HEK293 (cell line): ENCODE data around the gene VEZF1.

Source experiments
- IKZF3 ChIP-seq: fragments of 450-650 bp; IDR thresholded peaks from 2 replicates; pipeline ENCODE4 v1.5.0; 2018; ENCODE audit warnings: missing biosample characterization, mild to moderate bottlenecking, missing genetic modification characterization, moderate library complexity
- PRDM6 ChIP-seq: fragments of 450-650 bp; formaldehyde crosslinking; IDR thresholded peaks from 2 replicates; pipeline ENCODE4 v1.5.1; 2017; ENCODE audit warnings: missing biosample characterization, missing genetic modification characterization
- SP7 ChIP-seq: fragments of 450-650 bp; formaldehyde crosslinking; IDR thresholded peaks from 2 replicates; pipeline ENCODE4 v1.5.1; 2016; ENCODE audit warnings: missing biosample characterization, missing genetic modification characterization
- WT1 ChIP-seq: fragments of 450-650 bp; formaldehyde crosslinking; IDR thresholded peaks from 2 replicates; pipeline ENCODE4 v1.5.1; 2016; ENCODE audit warnings: missing biosample characterization, missing genetic modification characterization
- ZBTB10 ChIP-seq: fragments of 450-650 bp; formaldehyde crosslinking; IDR thresholded peaks from 2 replicates; pipeline ENCODE4 v1.5.1; 2016; ENCODE audit warnings: missing biosample characterization, missing genetic modification characterization
- ZBTB20 ChIP-seq: fragments of 450-650 bp; formaldehyde crosslinking; IDR thresholded peaks from 2 replicates; pipeline ENCODE4 v1.5.1; 2016; ENCODE audit warnings: missing biosample characterization, missing genetic modification characterization
- ZBTB21 ChIP-seq: fragments of 450-650 bp; formaldehyde crosslinking; IDR thresholded peaks from 2 replicates; pipeline ENCODE4 v1.5.1; 2017; ENCODE audit warnings: missing biosample characterization, missing genetic modification characterization
- ZBTB7A ChIP-seq: fragments of 450-650 bp; formaldehyde crosslinking; IDR thresholded peaks from 2 replicates; pipeline ENCODE4 v1.5.1; 2016; ENCODE audit warnings: low read depth, missing biosample characterization, missing genetic modification characterization
- ZFP3 ChIP-seq: fragments of 450-650 bp; formaldehyde crosslinking; IDR thresholded peaks from 2 replicates; pipeline ENCODE4 v1.5.1; 2016; ENCODE audit warnings: low read depth, missing biosample characterization, missing genetic modification characterization
- ZNF175 ChIP-seq: fragments of 450-650 bp; formaldehyde crosslinking; IDR thresholded peaks from 2 replicates; pipeline ENCODE4 v1.5.1; 2016; ENCODE audit warnings: missing biosample characterization, missing genetic modification characterization
- ZNF18 ChIP-seq: fragments of 450-650 bp; formaldehyde crosslinking; IDR thresholded peaks from 2 replicates; pipeline ENCODE4 v1.5.1; 2016; ENCODE audit warnings: missing biosample characterization, missing genetic modification characterization
- ZNF302 ChIP-seq: fragments of 450-650 bp; formaldehyde crosslinking; IDR thresholded peaks from 2 replicates; pipeline ENCODE4 v1.5.1; 2016; ENCODE audit warnings: missing biosample characterization, missing genetic modification characterization, low read depth
- ZNF350 ChIP-seq: fragments of 450-650 bp; formaldehyde crosslinking; IDR thresholded peaks from 2 replicates; pipeline ENCODE4 v1.5.0; 2017; ENCODE audit warnings: missing biosample characterization, mild to moderate bottlenecking, missing genetic modification characterization
- ZNF366 ChIP-seq: fragments of 450-650 bp; formaldehyde crosslinking; conservative IDR thresholded peaks from 2 replicates; pipeline ENCODE4 v1.5.1; 2016; ENCODE audit warnings: missing biosample characterization, missing genetic modification characterization
- ZNF37A ChIP-seq: fragments of 450-650 bp; IDR thresholded peaks from 2 replicates; pipeline ENCODE4 v1.5.1; 2018; ENCODE audit warnings: missing biosample characterization, missing genetic modification characterization
- ZNF426 ChIP-seq: fragments of 450-650 bp; formaldehyde crosslinking; IDR thresholded peaks from 2 replicates; pipeline ENCODE4 v1.5.1; 2017; ENCODE audit warnings: missing biosample characterization, missing genetic modification characterization, mild to moderate bottlenecking, inconsistent platforms, moderate library complexity
- ZNF449 ChIP-seq: fragments of 450-650 bp; formaldehyde crosslinking; IDR thresholded peaks from 2 replicates; pipeline ENCODE4 v1.5.1; 2017; ENCODE audit warnings: missing biosample characterization, mild to moderate bottlenecking, missing genetic modification characterization, moderate library complexity
- ZNF544 ChIP-seq: fragments of 450-650 bp; formaldehyde crosslinking; IDR thresholded peaks from 2 replicates; pipeline ENCODE4 v1.5.0; 2017; ENCODE audit warnings: missing biosample characterization, missing genetic modification characterization
- ZNF677 ChIP-seq: fragments of 450-650 bp; IDR thresholded peaks from 2 replicates; pipeline ENCODE4 v1.5.0; 2018; ENCODE audit warnings: missing biosample characterization, mild to moderate bottlenecking, missing genetic modification characterization, moderate library complexity
- ZSCAN30 ChIP-seq: fragments of 450-650 bp; IDR thresholded peaks from 2 replicates; pipeline ENCODE4 v1.5.1; 2018; ENCODE audit warnings: missing biosample characterization, mild to moderate bottlenecking, missing genetic modification characterization, moderate library complexity
- TF ChIP-seq, protein P1 (sequence below): fragments of 450-650 bp; formaldehyde crosslinking; conservative IDR thresholded peaks from 2 replicates; pipeline ENCODE4 v1.5.1; 2016; ENCODE audit warnings: low read depth, missing biosample characterization, missing genetic modification characterization
- TF ChIP-seq, protein P2 (sequence below): fragments of 450-650 bp; formaldehyde crosslinking; IDR thresholded peaks from 2 replicates; pipeline ENCODE4 v1.5.0; 2017; ENCODE audit warnings: missing biosample characterization, missing genetic modification characterization, borderline replicate concordance
- TF ChIP-seq, protein P3 (sequence below): fragments of 450-650 bp; formaldehyde crosslinking; IDR thresholded peaks from 2 replicates; pipeline ENCODE4 v1.5.1; 2016; ENCODE audit warnings: missing biosample characterization, missing genetic modification characterization

The VEZF1 gene

GRCh38 chr17:57985675-57985974, 2.4 kb downstream of the VEZF1 start (continued):
- TF ChIP-seq ZBTB10 (no peak), ZNF677 (no peak), ZNF37A (tag by site-specific recombination) (no peak), PRDM6 (tag by site-specific recombination) (peak; percentile 92), ZNF426 (tag by site-specific recombination) (no peak), ZBTB7A (no peak), ZBTB20 (no peak), IKZF3 (tag by site-specific recombination) (peak; percentile 74), ZNF175 (tag by site-specific recombination) (no peak), ZNF366 (peak; percentile 78), ZSCAN30 (tag by site-specific recombination) (peak; percentile 51; the same call in 1 of the 2 replicates), ZNF18 (tag by site-specific recombination) (no peak), SP7 (tag by site-specific recombination) (peak; percentile 59; the same call in 1 of the 2 replicates), ZBTB21 (no peak), ZNF302 (tag by site-specific recombination) (no peak), ZNF544 (tag by site-specific recombination) (no peak), WT1 (tag by site-specific recombination) (no peak), ZNF350 (no peak), ZNF449 (tag by site-specific recombination) (0 out of 2 replicates have a peak, but pooled peaks have one; percentile 16), ZFP3 (no peak)
- TF ChIP-seq, protein P1, sequence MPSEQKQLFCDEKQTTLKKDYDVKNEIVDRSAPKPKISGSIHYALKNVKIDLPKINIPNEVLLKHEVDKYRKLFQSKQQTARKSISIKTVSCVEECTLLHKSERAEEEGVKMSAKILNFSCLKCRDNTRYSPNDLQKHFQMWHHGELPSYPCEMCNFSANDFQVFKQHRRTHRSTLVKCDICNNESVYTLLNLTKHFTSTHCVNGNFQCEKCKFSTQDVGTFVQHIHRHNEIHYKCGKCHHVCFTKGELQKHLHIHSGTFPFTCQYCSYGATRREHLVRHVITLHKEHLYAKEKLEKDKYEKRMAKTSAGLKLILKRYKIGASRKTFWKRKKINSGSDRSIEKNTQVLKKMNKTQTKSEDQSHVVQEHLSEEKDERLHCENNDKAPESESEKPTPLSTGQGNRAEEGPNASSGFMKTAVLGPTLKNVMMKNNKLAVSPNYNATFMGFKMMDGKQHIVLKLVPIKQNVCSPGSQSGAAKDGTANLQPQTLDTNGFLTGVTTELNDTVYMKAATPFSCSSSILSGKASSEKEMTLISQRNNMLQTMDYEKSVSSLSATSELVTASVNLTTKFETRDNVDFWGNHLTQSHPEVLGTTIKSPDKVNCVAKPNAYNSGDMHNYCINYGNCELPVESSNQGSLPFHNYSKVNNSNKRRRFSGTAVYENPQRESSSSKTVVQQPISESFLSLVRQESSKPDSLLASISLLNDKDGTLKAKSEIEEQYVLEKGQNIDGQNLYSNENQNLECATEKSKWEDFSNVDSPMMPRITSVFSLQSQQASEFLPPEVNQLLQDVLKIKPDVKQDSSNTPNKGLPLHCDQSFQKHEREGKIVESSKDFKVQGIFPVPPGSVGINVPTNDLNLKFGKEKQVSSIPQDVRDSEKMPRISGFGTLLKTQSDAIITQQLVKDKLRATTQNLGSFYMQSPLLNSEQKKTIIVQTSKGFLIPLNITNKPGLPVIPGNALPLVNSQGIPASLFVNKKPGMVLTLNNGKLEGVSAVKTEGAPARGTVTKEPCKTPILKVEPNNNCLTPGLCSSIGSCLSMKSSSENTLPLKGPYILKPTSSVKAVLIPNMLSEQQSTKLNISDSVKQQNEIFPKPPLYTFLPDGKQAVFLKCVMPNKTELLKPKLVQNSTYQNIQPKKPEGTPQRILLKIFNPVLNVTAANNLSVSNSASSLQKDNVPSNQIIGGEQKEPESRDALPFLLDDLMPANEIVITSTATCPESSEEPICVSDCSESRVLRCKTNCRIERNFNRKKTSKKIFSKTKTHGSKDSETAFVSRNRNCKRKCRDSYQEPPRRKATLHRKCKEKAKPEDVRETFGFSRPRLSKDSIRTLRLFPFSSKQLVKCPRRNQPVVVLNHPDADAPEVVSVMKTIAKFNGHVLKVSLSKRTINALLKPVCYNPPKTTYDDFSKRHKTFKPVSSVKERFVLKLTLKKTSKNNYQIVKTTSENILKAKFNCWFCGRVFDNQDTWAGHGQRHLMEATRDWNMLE (tag by site-specific recombination) = no peak; the same call in 1 of the 2 replicates
- TF ChIP-seq, protein P2, sequence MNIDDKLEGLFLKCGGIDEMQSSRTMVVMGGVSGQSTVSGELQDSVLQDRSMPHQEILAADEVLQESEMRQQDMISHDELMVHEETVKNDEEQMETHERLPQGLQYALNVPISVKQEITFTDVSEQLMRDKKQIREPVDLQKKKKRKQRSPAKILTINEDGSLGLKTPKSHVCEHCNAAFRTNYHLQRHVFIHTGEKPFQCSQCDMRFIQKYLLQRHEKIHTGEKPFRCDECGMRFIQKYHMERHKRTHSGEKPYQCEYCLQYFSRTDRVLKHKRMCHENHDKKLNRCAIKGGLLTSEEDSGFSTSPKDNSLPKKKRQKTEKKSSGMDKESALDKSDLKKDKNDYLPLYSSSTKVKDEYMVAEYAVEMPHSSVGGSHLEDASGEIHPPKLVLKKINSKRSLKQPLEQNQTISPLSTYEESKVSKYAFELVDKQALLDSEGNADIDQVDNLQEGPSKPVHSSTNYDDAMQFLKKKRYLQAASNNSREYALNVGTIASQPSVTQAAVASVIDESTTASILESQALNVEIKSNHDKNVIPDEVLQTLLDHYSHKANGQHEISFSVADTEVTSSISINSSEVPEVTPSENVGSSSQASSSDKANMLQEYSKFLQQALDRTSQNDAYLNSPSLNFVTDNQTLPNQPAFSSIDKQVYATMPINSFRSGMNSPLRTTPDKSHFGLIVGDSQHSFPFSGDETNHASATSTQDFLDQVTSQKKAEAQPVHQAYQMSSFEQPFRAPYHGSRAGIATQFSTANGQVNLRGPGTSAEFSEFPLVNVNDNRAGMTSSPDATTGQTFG (tag by site-specific recombination) = no peak
- TF ChIP-seq, protein P3, sequence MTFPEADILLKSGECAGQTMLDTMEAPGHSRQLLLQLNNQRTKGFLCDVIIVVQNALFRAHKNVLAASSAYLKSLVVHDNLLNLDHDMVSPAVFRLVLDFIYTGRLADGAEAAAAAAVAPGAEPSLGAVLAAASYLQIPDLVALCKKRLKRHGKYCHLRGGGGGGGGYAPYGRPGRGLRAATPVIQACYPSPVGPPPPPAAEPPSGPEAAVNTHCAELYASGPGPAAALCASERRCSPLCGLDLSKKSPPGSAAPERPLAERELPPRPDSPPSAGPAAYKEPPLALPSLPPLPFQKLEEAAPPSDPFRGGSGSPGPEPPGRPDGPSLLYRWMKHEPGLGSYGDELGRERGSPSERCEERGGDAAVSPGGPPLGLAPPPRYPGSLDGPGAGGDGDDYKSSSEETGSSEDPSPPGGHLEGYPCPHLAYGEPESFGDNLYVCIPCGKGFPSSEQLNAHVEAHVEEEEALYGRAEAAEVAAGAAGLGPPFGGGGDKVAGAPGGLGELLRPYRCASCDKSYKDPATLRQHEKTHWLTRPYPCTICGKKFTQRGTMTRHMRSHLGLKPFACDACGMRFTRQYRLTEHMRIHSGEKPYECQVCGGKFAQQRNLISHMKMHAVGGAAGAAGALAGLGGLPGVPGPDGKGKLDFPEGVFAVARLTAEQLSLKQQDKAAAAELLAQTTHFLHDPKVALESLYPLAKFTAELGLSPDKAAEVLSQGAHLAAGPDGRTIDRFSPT (tag by site-specific recombination) = peak; percentile 77; the same call in 1 of the 2 replicates
